Mesothelial cell of epicardium (in vitro differentiated cells): ENCODE measurements around the gene PHPT1. TPM values are rescaled to one million over a fixed set of nuclear protein-coding genes. Genes with fewer than 3 reads are reported as not detected.

Experiments
- DNase-seq, 2 experiments: peaks; one replicate each; pipeline ENCODE4 v3.0.0; 2021; ENCODE audit warnings: low spot score in 2 of 2; ENCODE audit not compliant: unreplicated experiment in 2 of 2
- H3K27ac Mint-ChIP-seq: 2 replicates; pipeline ENCODE4 v1.8.0; 2021; ENCODE audit warnings: mixed read lengths
- H3K27me3 Mint-ChIP-seq: 2 replicates; pipeline ENCODE4 v1.8.0; 2021; ENCODE audit warnings: low read depth, mixed read lengths
- H3K36me3 Mint-ChIP-seq: 2 replicates; pipeline ENCODE4 v1.8.0; 2021; ENCODE audit warnings: mixed read lengths
- H3K4me1 Mint-ChIP-seq: 2 replicates; pipeline ENCODE4 v1.8.0; 2021; ENCODE audit warnings: mixed read lengths
- H3K4me3 Mint-ChIP-seq: 2 replicates; pipeline ENCODE4 v1.8.0; 2021; ENCODE audit warnings: mild to moderate bottlenecking, moderate library complexity, mixed read lengths
- H3K9me3 Mint-ChIP-seq: 2 replicates; pipeline ENCODE4 v1.8.0; 2021; ENCODE audit warnings: mixed read lengths
- total RNA-seq: library from RNA; stranded (reverse); gene quantifications from 3 replicates; pipeline ENCODE4 v1.2.1, GENCODE V29; 2021
- TF ChIP-seq, protein P1 (sequence below): fragments of 200-600 bp; sonication (generic); IDR thresholded peaks from one replicate; pipeline ENCODE4 v1.5.0; 2021; ENCODE audit warnings: antibody characterized with exemption; ENCODE audit not compliant: unreplicated experiment

Gene PHPT1
- total RNA-seq, 1 donor from 2014 or later: 168 TPM

DNA sequence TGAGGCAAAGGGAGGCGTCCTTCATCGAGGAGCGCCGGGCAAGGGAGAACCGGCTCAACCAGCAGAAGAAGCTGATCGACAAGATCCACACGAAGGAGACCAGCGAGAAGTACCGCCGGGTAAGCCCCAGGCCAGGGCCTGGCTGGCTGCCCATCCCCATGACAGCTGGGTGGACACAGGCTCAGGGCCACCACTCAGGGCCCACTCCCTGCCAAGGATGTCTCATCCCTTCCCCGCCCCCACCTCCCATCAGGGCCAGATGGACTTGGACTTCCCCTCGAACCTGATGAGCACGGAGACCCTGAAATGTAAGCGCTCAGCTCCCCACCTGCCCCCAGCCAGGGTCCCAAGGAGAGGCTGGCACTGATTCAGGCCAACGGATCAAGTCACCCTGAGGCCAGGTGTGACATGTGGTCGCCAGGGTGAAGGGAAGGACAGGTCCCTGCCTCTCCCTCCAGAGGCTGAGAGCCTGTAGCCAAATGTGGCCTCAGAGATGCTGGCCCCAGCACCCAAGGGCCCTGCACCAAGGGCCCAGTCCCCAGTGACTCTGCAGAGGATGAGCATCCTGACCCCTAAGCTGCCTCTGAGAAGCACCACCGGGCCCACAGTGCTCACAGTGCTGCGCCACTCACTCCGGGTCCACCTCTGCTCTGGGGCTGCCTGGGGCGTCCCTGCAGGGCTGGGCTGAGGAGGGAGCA is 44.6 kb upstream of the PHPT1 start:
- no peak overlapping the region for H3K4me3 Mint-ChIP-seq
- H3K27me3 Mint-ChIP-seq: no peaks in the 10 kb centered on the region
- peaks cover 11% of the 10 kb centered on the region for H3K36me3 Mint-ChIP-seq
- peaks cover 32% of the 10 kb centered on the region for H3K4me1 Mint-ChIP-seq
- H3K27ac Mint-ChIP-seq: no peak overlapping the region
- TF ChIP-seq, protein P1, sequence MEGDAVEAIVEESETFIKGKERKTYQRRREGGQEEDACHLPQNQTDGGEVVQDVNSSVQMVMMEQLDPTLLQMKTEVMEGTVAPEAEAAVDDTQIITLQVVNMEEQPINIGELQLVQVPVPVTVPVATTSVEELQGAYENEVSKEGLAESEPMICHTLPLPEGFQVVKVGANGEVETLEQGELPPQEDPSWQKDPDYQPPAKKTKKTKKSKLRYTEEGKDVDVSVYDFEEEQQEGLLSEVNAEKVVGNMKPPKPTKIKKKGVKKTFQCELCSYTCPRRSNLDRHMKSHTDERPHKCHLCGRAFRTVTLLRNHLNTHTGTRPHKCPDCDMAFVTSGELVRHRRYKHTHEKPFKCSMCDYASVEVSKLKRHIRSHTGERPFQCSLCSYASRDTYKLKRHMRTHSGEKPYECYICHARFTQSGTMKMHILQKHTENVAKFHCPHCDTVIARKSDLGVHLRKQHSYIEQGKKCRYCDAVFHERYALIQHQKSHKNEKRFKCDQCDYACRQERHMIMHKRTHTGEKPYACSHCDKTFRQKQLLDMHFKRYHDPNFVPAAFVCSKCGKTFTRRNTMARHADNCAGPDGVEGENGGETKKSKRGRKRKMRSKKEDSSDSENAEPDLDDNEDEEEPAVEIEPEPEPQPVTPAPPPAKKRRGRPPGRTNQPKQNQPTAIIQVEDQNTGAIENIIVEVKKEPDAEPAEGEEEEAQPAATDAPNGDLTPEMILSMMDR: no peak
- no peak for DNase-seq
- no peaks in the 10 kb centered on the region for H3K9me3 Mint-ChIP-seq

- peaks cover 34% of the 10 kb centered on the region for H3K4me1 Mint-ChIP-seq
- TF ChIP-seq, protein P1: no peak
- H3K27ac Mint-ChIP-seq: no peak overlapping the region
- H3K36me3 Mint-ChIP-seq: peaks cover 11% of the 10 kb centered on the region
- DNase-seq: no peak
- H3K9me3 Mint-ChIP-seq: no peaks in the 10 kb centered on the region
- H3K27me3 Mint-ChIP-seq: no peaks in the 10 kb centered on the region
- H3K4me3 Mint-ChIP-seq: no peak overlapping the region
Measured at GRCh38 chr9:136805207-136805740, 43.9 kb upstream of the PHPT1 start.

DNA sequence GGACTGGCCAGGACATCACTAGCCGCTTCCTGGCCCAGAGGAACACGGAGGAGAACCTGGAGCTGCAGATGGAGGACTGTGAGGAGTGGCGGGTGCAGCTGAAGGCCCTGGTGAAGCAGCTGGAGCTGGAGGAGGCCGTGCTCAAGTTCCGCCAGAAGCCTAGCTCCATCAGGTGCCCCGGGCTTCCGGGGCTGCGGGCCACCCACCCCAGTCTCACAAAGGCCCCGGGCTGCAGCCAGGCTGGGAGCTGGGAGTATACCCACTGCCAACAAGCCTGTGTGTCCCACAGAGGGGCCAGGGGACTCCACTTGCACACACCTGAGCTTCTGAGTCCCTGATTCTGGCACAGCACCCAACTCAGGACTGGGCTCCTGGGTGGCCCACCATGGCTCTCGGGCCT is 43.1 kb upstream of the PHPT1 start:
- TF ChIP-seq, protein P1: no peak
- no peaks in the 10 kb centered on the region for H3K27me3 Mint-ChIP-seq
- no peak for DNase-seq
- H3K27ac Mint-ChIP-seq: no peak overlapping the region
- peak overlapping the region; percentile 77 for H3K4me3 Mint-ChIP-seq
- H3K4me1 Mint-ChIP-seq: peaks cover 32% of the 10 kb centered on the region
- no peaks in the 10 kb centered on the region for H3K9me3 Mint-ChIP-seq
- peaks cover 14% of the 10 kb centered on the region for H3K36me3 Mint-ChIP-seq

DNA sequence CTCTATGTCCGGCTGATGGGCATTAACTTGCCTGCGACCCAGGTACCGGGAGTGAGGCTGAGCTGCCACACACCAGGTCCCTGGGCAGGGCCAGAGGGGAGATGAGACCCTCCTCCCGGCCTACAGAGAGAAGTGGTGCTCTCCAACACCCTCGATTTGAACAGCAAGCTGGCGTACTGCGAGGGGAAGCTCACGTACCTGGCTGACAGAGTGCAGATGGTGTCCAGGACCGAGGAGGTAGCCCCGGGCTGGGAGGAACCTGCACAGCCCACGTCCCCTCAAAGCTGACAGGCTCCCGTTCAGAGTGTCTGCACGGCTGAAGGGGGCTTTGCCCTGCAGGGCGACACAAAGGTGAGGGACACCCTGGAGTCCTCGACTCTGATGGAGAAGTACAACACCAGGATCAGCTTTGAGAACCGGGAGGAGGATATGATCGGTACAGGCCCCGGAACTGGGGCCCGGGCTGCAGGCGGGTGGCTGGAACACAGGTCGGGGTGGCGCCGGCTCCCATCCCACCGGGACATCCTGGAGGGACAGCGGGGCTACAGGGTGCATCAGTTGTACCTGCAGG is 42.5 kb upstream of the PHPT1 start:
- TF ChIP-seq, protein P1: no peak
- Mint-ChIP-seq H3K4me1 (peaks cover 28% of the 10 kb centered on the region), H3K27ac (peak overlapping the region; percentile 21), H3K4me3 (peak overlapping the region; percentile 77), H3K36me3 (peaks cover 15% of the 10 kb centered on the region), H3K27me3 (no peaks in the 10 kb centered on the region), H3K9me3 (no peaks in the 10 kb centered on the region)
- no peak for DNase-seq

GRCh38 chr9:136807281-136808074 is 41.7 kb upstream of the PHPT1 start, which contains the start of gene RABL6:
Gene RABL6 (plus strand): TSS chr9:136807948. CDS start chr9:136808197, 249 bp downstream.
- peak within 1 kb of the TSS; percentile 77 for H3K4me3 Mint-ChIP-seq
- H3K4me1 Mint-ChIP-seq: peaks cover 28% of the 10 kb centered on the region
- DNase-seq: peak in 1 of 2 experiments; percentile 86
- TF ChIP-seq, protein P1: no peak
- no peaks in the 10 kb centered on the region for H3K27me3 Mint-ChIP-seq
- H3K9me3 Mint-ChIP-seq: no peaks in the 10 kb centered on the region
- peaks cover 15% of the 10 kb centered on the region for H3K36me3 Mint-ChIP-seq
- peak within 1 kb of the TSS; percentile 91 for H3K27ac Mint-ChIP-seq
